GM12874 (cell line): ENCODE measurements around the gene ITGAL.
A peak's percentile ranks its signal among the peaks of the same experiment; 100 is the strongest.

Source experiments
- TF ChIP-seq, protein P1 (sequence below): IDR thresholded peaks from 2 replicates; pipeline ENCODE4 v1.5.1; 2011; ENCODE audit warnings: low read depth, mild to moderate bottlenecking, control low read depth, low read length, moderate library complexity; ENCODE audit not compliant: insufficient read depth

The ITGAL gene

DNA sequence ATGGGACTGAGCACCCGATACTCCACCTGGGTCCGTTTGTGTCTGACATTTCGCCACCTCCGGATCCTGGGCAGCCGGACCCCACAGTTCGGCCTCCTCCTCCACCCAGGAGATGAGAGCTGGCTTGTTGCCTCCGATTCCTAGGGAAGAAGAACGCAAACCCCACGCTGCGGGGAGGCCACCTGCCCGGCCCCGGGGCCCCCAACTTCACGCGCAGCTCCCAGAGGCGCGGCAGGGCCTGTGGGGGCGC lies 85.1 kb downstream of the ITGAL start:
- TF ChIP-seq, protein P1, sequence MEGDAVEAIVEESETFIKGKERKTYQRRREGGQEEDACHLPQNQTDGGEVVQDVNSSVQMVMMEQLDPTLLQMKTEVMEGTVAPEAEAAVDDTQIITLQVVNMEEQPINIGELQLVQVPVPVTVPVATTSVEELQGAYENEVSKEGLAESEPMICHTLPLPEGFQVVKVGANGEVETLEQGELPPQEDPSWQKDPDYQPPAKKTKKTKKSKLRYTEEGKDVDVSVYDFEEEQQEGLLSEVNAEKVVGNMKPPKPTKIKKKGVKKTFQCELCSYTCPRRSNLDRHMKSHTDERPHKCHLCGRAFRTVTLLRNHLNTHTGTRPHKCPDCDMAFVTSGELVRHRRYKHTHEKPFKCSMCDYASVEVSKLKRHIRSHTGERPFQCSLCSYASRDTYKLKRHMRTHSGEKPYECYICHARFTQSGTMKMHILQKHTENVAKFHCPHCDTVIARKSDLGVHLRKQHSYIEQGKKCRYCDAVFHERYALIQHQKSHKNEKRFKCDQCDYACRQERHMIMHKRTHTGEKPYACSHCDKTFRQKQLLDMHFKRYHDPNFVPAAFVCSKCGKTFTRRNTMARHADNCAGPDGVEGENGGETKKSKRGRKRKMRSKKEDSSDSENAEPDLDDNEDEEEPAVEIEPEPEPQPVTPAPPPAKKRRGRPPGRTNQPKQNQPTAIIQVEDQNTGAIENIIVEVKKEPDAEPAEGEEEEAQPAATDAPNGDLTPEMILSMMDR, result no peak

DNA sequence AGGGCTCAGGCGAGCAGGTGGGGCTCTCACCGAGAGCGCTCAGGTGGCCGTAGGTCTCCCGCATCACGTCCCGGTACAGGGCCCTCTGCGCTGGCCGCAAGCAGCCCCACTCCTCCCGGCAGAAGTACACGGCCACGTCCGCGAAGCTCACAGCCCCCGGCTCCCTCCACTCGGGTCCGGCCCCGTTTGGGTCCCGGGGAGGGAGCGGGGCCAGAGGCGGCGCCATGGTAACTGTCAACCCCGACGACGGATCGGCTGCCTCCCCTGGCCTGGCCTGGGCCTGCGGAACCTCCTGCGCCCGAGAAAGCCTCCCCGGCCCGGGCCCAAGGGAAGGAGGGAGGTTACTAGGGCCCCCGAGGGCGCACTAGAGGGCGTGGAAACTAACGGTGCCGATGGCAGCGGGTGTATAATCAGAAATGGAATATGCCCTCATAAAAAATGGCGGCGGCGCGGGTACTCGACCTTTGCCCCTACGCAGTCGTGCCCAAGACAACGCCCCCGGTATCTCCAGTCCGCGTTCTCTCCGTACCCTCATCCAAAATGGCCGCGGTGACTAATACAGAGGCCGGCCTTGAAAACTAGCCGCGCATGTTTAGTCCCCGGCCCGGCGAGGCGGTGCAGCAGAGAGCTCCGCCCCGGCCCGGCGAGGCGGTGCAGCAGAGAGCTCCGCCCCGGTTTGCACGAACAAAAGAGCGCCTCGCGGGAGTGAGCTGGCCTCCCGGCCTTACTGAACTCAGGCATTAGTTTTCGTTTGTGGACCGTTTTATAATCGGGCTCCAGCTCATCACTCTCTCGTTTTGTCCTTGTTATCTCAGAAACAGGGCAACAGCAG lies 85.6 kb downstream of the ITGAL start, which contains the start of gene ZNF764:
Gene ZNF764 (minus strand): TSS at position 418 of the 832 bp plus-strand sequence. CDS start 192 bp downstream, at position 226.
- TF ChIP-seq, protein P1, result 0 out of 2 replicates have a peak, but pooled peaks have one; percentile 31

DNA sequence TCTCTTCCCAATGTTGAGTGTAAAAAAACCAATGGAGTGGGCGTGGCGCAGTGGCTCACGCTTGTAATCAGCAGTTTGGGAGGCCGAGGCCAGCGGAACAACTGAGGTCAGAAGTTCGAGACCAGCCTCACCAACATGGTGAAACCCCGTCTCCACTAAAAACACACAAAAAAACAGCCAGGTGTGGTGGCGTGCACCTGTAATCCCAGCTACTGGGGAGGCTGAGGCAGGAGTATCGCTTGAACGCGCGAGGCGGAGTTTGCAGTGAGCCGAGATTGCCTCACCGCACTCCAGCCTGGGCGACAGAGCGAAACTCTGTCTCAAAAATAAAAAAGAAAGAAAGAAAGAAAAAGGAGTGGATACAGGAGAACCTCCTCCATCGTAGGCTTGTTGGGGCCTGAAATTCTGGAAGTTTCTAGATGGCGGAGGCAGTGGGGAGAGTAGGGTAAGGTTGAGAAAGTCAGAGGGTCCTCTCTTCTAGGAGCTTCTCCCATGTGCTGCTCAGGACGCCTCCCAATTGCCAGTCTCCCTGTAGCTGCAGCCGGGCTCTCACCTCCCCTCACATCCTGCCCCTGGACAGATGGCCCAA lies 86.3 kb downstream of the ITGAL start:
- TF ChIP-seq, protein P1, result no peak

DNA sequence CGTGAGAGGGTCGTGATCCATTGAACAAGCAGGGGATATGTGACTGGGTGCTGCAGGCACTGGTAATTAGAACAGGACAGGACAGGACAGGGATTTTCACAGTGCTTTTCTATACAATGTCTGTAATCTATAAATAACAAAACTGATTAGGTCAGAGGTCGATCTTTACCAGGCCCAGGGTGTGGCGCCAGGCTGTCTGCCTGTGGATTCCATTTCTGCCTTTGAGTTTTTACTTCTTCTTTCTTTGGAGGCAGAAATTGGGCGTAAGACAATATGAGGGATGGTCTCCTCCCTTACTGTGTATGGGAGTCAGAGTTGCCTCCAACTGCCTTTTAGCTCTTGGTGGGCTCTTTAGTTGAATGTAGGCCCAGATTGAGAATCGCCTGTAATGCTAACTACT lies 87.1 kb downstream of the ITGAL start:
- TF ChIP-seq, protein P1, result no peak

DNA sequence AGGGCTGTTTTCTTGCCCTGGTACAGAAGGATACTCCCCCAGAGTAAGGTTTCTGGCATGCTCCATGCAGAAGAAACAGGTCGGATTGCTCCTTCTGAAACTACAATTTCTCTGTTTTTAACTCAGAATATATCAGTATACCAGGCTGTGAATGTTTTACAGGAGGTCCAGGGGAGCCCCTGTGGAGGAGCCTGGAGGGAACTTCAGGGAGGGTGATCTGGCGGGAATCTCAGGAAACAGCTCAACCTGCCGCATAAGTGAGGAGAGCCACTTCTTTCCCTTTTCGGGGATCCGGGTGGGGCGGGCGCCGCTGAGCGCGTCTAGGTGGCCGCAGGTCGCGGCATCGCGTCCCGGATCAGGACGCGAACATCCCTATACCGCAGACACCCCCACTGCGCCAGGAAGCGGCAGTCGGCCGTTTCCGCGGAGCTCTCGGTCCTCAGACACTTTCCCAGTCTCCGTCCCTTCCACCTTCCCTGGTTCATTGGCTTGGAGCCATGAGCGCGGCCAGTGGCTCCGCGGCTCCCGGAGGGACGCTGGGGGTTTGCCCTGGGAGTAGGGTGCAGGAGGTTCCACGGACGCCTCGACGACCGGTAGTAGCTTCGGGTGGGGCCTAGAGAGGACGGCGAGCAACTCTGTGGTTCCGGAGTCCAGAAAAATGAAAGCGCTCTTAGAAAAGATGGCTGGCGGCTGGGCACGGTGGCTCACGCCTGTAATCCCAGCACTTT lies 88.7 kb downstream of the ITGAL start:
- TF ChIP-seq, protein P1, result no peak

DNA sequence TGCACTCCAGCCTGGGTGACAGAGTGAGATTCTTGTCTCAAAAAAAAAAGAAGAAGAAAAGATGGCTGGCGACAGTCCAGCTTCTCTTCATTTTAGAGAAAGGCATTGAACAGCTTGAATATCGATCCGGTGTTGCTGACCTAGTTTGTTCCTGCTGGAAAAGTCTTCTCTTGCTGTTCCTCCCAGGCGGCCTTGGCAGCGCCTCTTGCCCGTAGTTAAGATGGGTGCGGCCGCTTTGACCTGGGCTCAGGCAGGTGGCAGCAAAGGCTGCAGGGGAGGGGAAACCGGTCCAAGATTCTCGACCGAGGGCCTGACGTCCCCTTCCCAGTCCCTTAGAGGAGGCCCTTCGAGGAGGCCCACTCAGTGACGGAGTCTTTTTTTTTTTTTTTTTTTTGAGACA lies 89.5 kb downstream of the ITGAL start:
- TF ChIP-seq, protein P1, result no peak

DNA sequence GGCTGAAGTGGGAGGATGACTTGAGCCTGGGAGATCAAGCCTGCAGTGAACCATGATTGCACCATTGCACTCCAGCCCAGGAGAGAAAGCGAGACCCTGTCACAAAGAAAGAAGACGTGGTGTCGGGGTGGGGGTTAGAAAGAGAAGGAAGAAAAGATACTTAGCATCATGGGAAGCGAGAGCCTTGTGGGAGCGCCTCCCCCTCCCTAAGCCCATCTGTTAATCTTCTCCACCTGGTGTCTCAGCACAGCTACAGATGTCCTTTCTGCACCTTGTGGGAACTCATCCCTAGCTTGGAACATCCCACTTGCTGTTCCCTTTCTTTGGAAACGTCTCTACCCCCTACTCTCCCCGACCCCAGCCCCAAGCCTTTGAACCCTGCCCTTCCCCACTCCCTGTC lies 93.0 kb downstream of the ITGAL start:
- TF ChIP-seq, protein P1, result no peak
